ENCODE measurements around the gene JRKL. TPM values are rescaled to one million over a fixed set of nuclear protein-coding genes. Genes with fewer than 3 reads are reported as not detected.

Gene JRKL
- total RNA-seq, 2 experiments from 2014 or later = 12.9 to 15.7 TPM

DNA sequence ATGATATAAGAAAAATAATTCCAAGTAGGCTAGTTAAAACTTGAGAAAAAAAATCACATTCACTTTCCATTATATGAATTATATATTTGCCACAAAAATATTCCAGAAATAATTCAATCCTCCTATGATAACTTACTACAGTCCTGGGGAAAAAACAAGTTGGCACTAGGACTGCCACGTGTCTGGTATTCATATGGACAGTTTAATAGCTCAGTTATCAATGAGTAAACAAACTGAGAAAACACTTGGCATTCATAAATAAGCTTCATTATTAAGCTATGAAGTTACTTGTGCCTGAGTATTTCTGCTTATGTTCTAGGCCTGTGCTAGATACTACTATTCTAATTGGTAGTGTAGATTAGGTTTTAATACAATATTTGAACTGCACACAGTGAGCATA is 24.3 kb upstream of the JRKL start:
- ATAC-seq (no peak), DNase-seq (no peak)
- intact Hi-C loops (cut with DNase I, micrococcal nuclease) = no loop called here
- Mint-ChIP-seq H3K36me3 (ENCODE audit: low read depth) (peaks cover 27% of the 10 kb centered on the region), H3K27ac (no peak overlapping the region), H3K4me3 (no peak overlapping the region), H3K27me3 (no peaks in the 10 kb centered on the region), H3K4me1 (no peaks in the 10 kb centered on the region), H3K9me3 (ENCODE audit: low read depth) (no peaks in the 10 kb centered on the region)
- ChIA-PET POLR2A (no interaction called here), CTCF (interaction anchor here (0.9 to 1.5 kb wide), 2 partner anchors 23 to 530 kb away, joined by 3 to 4 read pairs; partner anchors contain the start of gene MAML2)

DNA sequence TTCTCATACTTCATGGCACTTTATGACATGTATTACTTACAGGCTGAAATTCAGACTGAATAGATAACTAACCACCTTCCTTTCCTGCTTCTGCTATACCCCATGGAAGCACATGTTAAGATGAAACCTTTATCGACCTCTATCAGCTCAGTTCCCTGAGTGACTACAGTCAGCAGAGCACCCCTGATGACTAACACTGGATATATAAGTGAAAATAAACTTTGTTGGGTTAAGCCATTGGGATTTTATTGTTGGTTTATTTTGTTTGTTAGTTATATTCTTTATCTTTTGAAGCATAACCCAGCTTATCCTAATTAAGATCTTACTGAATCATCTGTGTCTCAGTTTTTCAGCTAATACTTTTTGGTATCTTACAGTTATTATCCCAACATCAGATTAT is 23.8 kb upstream of the JRKL start:
- Mint-ChIP-seq H3K4me1 (no peaks in the 10 kb centered on the region), H3K36me3 (ENCODE audit: low read depth) (peaks cover 27% of the 10 kb centered on the region), H3K4me3 (no peak overlapping the region), H3K9me3 (ENCODE audit: low read depth) (no peaks in the 10 kb centered on the region), H3K27ac (no peak overlapping the region), H3K27me3 (no peaks in the 10 kb centered on the region)
- ATAC-seq (no peak), DNase-seq (no peak)
- intact Hi-C loops (cut with DNase I, micrococcal nuclease) = no loop called here
- ChIA-PET POLR2A (no interaction called here), CTCF (interaction anchor here (0.9 to 1.5 kb wide), 2 partner anchors 23 to 530 kb away, joined by 3 to 4 read pairs; partner anchors contain the start of gene MAML2)

DNA sequence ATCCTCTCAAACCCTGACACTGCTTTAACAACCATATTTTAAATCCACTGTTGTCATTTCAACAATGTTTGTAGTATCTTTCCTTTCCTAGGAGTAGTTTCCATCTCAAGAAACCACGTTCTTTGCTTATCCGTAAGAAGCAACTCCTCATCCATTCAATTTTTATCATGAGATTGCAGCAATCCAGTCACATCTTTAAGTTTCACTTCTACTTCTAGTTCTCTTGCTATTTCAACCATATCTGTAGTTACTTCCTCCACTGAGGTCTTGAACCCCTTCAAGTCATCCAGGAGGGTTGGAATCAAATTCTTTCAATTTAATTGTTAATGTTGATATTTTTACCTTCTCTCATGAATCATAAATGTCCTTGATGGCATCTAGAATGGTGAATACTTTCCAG is 22.5 kb upstream of the JRKL start:
- POLR2A ChIA-PET = no interaction called here
- intact Hi-C loops (cut with DNase I, micrococcal nuclease) = no loop called here
- no peaks in the 10 kb centered on the region for H3K27me3 Mint-ChIP-seq
- CTCF ChIA-PET = interaction anchor here (0.6 kb wide), 1 partner anchor 8 kb away, joined by 3 read pairs; no protein-coding TSS in a partner anchor
- H3K36me3 Mint-ChIP-seq (ENCODE audit: low read depth) = peaks cover 28% of the 10 kb centered on the region
- H3K4me1 Mint-ChIP-seq = no peaks in the 10 kb centered on the region
- no peak overlapping the region for H3K27ac Mint-ChIP-seq
- no peaks in the 10 kb centered on the region for H3K9me3 Mint-ChIP-seq (ENCODE audit: low read depth)
- ATAC-seq (no peak), DNase-seq (no peak)
- no peak overlapping the region for H3K4me3 Mint-ChIP-seq

DNA sequence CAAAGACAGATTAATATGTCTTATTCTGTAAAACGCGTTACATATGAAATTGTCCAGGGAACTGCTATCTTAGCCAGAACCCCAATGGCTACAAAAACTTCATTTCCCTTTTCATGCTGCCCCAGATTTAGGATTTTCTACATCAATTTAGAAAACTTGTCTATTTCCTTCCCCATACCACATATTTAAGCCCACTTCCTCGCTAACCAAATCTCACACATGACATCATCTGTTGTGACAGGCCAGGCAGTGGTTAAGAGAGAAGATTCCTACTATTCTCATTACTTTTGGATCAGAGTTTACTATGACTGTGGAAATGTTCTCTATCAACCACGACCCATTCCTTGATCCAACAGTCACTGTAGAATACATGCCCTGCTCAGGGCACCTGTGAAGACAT is 16.0 kb upstream of the JRKL start:
- Mint-ChIP-seq H3K27me3 (no peaks in the 10 kb centered on the region), H3K4me1 (no peaks in the 10 kb centered on the region), H3K9me3 (ENCODE audit: low read depth) (no peaks in the 10 kb centered on the region), H3K36me3 (ENCODE audit: low read depth) (peaks cover 21% of the 10 kb centered on the region), H3K4me3 (no peak overlapping the region), H3K27ac (no peak overlapping the region)
- intact Hi-C loops (cut with DNase I, micrococcal nuclease) = no loop called here
- ChIA-PET CTCF (no interaction called here), POLR2A (no interaction called here)
- no peak for DNase-seq
- no peak for ATAC-seq

DNA sequence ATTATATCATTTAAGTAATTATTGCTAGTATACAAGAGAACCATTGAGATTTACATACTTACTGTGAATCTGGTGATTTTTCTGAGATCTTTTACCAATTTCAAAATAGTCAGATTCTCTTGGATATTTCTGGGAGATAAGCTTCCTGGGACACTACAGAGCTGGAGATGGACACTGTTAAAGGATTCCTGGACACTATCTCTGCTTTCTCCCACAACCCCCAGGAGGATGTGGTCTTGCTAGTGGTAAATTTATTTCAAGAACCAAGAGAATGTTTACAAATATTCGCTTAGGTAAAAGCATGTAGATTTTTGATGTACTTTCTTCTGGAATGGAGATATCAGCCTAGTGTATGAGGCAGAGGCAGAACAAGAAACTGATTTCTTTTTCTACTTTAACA is 13.0 kb upstream of the JRKL start:
- DNase-seq (no peak), ATAC-seq (no peak)
- Mint-ChIP-seq H3K36me3 (ENCODE audit: low read depth) (peaks cover 22% of the 10 kb centered on the region), H3K9me3 (ENCODE audit: low read depth) (no peaks in the 10 kb centered on the region), H3K4me1 (no peaks in the 10 kb centered on the region), H3K4me3 (no peak overlapping the region), H3K27me3 (no peaks in the 10 kb centered on the region), H3K27ac (no peak overlapping the region)
- CTCF ChIA-PET = no interaction called here
- intact Hi-C loops (cut with DNase I, micrococcal nuclease) = no loop called here
- POLR2A ChIA-PET = no interaction called here

DNA sequence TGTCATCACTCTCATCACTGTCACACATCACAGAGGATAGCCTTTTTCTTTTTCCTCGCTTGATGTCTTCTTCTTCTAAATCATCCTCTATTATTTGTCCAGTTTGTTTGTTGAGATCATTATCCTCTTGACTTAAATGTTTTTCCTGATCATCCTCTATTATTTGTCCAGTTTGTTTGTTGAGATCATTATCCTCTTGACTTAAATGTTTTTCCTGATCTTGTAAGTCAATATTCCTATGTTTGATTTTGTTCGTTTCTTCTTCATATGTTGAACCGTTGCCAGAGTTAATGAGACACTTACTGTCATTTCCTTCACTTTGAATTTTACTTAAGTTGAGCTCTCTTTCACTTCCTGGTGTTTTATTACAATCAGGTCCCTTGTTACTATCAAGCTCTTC is 5.7 kb upstream of the JRKL start:
- ChIA-PET CTCF (interaction anchor here (1.3 to 1.4 kb wide), 4 partner anchors 8 to 549 kb away, joined by 3 to 7 read pairs (median 4); partner anchors contain the start of gene MAML2), POLR2A (no interaction called here)
- H3K9me3 Mint-ChIP-seq (ENCODE audit: low read depth) = no peaks in the 10 kb centered on the region
- no peak for DNase-seq
- H3K4me3 Mint-ChIP-seq = peak overlapping the region; percentile 23
- peak overlapping the region; percentile 80 for H3K27ac Mint-ChIP-seq
- intact Hi-C loops (cut with DNase I, micrococcal nuclease) = no loop called here
- ATAC-seq = no peak
- H3K4me1 Mint-ChIP-seq = peaks cover 43% of the 10 kb centered on the region
- H3K36me3 Mint-ChIP-seq (ENCODE audit: low read depth) = peaks cover 33% of the 10 kb centered on the region
- no peaks in the 10 kb centered on the region for H3K27me3 Mint-ChIP-seq

DNA sequence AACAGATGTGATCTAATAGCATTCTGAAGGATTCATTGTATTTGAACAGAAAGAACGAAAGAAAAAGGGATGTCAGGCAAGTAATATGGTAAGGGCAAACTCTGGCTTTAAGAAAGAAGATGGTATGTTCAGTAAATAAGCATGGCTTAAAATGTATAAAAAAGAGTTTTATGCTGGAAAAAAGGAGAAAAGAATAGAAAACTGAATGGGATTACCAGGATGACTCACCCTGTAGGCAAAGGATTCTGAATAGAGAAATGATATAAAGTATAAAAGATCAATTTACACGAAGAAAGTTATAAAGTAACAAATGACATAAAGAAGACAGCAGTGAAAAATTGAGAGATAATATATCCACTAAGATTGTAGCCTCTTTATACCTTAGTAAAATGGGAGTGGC is 4.6 kb upstream of the JRKL start:
- intact Hi-C loops (cut with DNase I, micrococcal nuclease) = loop anchor here in 1 of 2 experiments (5.0 kb wide), 1 partner anchor 1318 kb away; the partner anchor contains the start of gene SRSF8
- CTCF ChIA-PET = interaction anchor here (0.7 to 1.5 kb wide), 3 partner anchors 9 to 129 kb away, joined by 3 to 7 read pairs (median 4); no protein-coding TSS in a partner anchor
- Mint-ChIP-seq H3K4me3 (no peak overlapping the region), H3K27me3 (no peaks in the 10 kb centered on the region), H3K4me1 (peaks cover 44% of the 10 kb centered on the region), H3K9me3 (ENCODE audit: low read depth) (no peaks in the 10 kb centered on the region), H3K27ac (no peak overlapping the region), H3K36me3 (ENCODE audit: low read depth) (peaks cover 27% of the 10 kb centered on the region)
- ATAC-seq (no peak), DNase-seq (no peak)
- POLR2A ChIA-PET = no interaction called here

DNA sequence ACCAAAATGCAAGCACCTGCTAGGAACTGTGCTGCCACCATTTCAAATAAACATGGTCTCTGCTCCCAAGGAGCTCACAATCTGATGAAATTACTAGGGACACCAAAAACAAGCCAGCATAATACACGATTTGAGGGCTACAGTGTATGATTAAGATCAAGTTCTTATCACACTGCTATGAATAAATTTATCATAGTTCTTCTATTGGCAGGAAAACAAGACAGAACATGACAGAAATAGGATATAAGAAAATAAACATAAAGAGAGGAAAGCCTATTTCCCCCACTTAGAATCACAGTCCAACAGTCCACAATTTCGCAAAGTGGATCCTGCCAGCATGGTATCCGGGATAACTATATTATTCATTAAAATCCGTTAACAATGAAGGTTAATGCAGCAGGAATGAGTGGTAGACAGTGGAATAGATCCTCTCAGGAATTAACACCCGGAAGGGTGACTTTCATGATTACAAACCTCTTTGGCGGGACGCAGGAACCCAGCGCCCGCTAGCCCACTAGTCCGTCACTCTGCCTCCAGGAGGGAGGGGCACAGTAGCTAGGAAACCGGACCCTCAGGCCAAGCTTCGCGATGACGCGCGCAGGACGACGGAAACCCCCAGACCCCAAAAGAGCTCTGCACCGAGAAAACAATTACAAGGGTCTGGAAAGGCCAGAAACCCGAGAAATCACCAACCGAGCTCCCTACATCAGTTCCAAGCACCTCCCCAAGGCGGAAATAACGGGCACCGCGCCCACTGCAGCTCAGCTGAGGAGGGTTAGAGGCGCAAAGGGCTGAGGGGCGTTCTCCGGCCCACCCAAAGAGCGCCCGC is 708 bp upstream of the JRKL start:
- ChIA-PET POLR2A (interaction anchor here (1.0 to 2.3 kb wide), 4 partner anchors 46 to 599 kb away, joined by 3 to 19 read pairs (median 11); partner anchors contain the start of genes CEP57, FAM76B and MAML2), CTCF (interaction anchor here (0.6 to 2.7 kb wide), 13 partner anchors 9 to 600 kb away, joined by 3 to 20 read pairs (median 3); partner anchors contain the start of genes FAM76B and MAML2)
- intact Hi-C loops (cut with DNase I, micrococcal nuclease) = loop anchor here (1.0 to 5.0 kb wide), 5 partner anchors 46 to 1322 kb away; partner anchors contain the start of genes FAM76B (in 1 of the 2), MAML2 (in 1 of the 2), SESN3 (in 1 of the 2) and SRSF8 (in 1 of the 2)
- Mint-ChIP-seq H3K9me3 (ENCODE audit: low read depth) (peaks cover 4% of the 10 kb centered on the region), H3K27ac (peak overlapping the region; percentile 82), H3K4me3 (peak overlapping the region; percentile 90), H3K36me3 (ENCODE audit: low read depth) (peaks cover 31% of the 10 kb centered on the region), H3K4me1 (peaks cover 66% of the 10 kb centered on the region), H3K27me3 (no peaks in the 10 kb centered on the region)
- ATAC-seq = peak; percentile 45
- no peak for DNase-seq

DNA sequence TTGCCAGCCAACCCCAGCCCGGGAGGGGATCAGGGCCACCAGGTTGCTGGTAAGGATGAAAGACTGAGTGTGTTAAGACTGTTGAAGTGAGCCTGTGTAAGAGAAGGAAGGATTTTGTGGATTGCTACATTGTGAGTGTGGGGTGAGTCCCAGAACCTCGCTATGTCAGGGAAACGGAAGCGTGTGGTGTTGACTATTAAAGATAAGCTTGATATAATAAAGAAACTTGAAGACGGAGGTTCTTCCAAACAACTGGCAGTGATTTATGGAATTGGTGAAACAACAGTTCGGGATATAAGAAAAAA is 627 bp downstream of the JRKL start:
- H3K27ac Mint-ChIP-seq = peak overlapping the region; percentile 82
- ATAC-seq = no peak
- peaks cover 4% of the 10 kb centered on the region for H3K9me3 Mint-ChIP-seq (ENCODE audit: low read depth)
- no peaks in the 10 kb centered on the region for H3K27me3 Mint-ChIP-seq
- H3K36me3 Mint-ChIP-seq (ENCODE audit: low read depth) = peaks cover 26% of the 10 kb centered on the region
- CTCF ChIA-PET = interaction anchor here (0.6 to 1.5 kb wide), 2 partner anchors 334 to 379 kb away, joined by 3 to 5 read pairs; no protein-coding TSS in a partner anchor
- peaks cover 61% of the 10 kb centered on the region for H3K4me1 Mint-ChIP-seq
- H3K4me3 Mint-ChIP-seq = peak overlapping the region; percentile 90
- POLR2A ChIA-PET = interaction anchor here (1.2 to 2.3 kb wide), 3 partner anchors 48 to 601 kb away, joined by 3 to 19 read pairs (median 19); partner anchors contain the start of genes CEP57, FAM76B and MAML2
- intact Hi-C loops (cut with DNase I, micrococcal nuclease) = loop anchor here (1.0 to 5.0 kb wide), 11 partner anchors 47 to 1848 kb away; partner anchors contain the start of genes CEP57 (in 1 of the 2), CWC15 (in 1 of the 2), FUT4 (in 1 of the 2) and KDM4D (in 1 of the 2)
- no peak for DNase-seq

DNA sequence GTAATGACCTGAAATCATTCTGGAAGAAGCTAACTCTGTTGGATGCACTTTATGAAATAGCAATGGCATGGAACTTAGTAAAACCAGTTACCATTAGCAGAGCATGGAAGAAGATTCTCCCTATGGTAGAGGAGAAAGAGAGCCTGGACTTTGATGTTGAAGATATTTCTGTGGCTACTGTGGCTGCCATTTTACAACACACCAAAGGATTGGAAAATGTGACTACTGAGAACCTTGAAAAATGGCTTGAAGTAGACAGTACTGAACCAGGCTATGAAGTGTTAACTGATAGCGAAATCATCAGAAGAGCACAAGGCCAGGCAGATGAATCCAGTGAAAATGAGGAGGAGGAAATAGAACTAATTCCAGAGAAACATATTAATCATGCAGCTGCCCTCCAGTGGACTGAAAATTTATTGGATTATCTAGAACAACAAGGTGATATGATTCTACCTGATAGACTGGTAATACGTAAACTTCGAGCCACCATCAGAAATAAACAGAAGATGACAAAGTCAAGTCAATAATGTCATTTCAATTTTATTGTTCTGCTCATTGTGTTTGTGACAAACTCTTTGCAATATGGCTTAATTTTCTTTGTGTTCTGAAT is 2.0 kb downstream of the JRKL start:
- peak overlapping the region; percentile 45 for H3K27ac Mint-ChIP-seq
- DNase-seq (no peak), ATAC-seq (no peak)
- peaks cover 56% of the 10 kb centered on the region for H3K4me1 Mint-ChIP-seq
- peaks cover 20% of the 10 kb centered on the region for H3K36me3 Mint-ChIP-seq (ENCODE audit: low read depth)
- peak overlapping the region; percentile 90 for H3K4me3 Mint-ChIP-seq
- POLR2A ChIA-PET = no interaction called here
- peaks cover 4% of the 10 kb centered on the region for H3K9me3 Mint-ChIP-seq (ENCODE audit: low read depth)
- intact Hi-C loops (cut with DNase I, micrococcal nuclease) = loop anchor here (2.0 to 5.0 kb wide), 8 partner anchors 135 to 1850 kb away; partner anchors contain the start of genes FUT4 (in 1 of the 2) and MTMR2 (in 1 of the 2)
- no peaks in the 10 kb centered on the region for H3K27me3 Mint-ChIP-seq
- CTCF ChIA-PET = interaction anchor here (1.4 kb wide), 1 partner anchor 556 kb away, joined by 5 read pairs; no protein-coding TSS in a partner anchor

DNA sequence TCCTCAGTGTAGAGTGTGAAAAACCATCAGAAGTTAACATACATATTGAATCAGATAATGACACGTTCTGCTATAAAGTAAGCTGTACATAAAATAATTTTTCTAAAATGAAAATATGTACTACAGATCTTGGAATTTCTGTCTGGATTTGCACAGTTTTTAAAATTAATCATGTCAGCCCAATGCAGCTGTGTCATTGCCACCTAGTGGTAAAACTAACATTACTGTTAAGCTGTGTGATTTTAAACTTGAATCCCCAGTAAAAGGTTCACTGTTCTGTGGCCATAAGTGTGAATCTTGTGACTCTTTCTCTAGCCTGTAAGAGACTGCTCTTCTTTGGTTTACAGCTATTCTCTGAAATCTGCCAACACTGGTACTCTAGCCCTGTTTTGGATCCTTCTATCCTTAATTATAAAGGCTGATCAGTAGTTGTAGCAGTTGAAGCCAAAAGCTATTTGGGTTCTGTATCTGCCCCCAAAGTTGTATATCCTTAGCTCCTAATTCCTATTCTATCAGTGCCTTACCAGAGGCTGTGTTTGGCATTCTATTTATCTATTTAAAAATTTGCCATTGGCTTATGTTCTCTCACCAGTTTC is 4.0 kb downstream of the JRKL start:
- POLR2A ChIA-PET = no interaction called here
- H3K36me3 Mint-ChIP-seq (ENCODE audit: low read depth) = peaks cover 19% of the 10 kb centered on the region
- no peak overlapping the region for H3K4me3 Mint-ChIP-seq
- DNase-seq (no peak), ATAC-seq (no peak)
- no peaks in the 10 kb centered on the region for H3K27me3 Mint-ChIP-seq
- H3K4me1 Mint-ChIP-seq = peaks cover 42% of the 10 kb centered on the region
- H3K27ac Mint-ChIP-seq = no peak overlapping the region
- intact Hi-C loops (cut with DNase I, micrococcal nuclease) = loop anchor here (1.0 to 5.0 kb wide), 7 partner anchors 137 to 1852 kb away; partner anchors contain the start of genes FUT4 (in 1 of the 2) and MTMR2 (in 1 of the 2)
- CTCF ChIA-PET = interaction anchor here (0.6 to 2.7 kb wide), 51 partner anchors 9 to 604 kb away, joined by 3 to 32 read pairs (median 4); partner anchors contain the start of genes CEP57, FAM76B and MAML2
- peaks cover 4% of the 10 kb centered on the region for H3K9me3 Mint-ChIP-seq (ENCODE audit: low read depth)

Data from activated CD4-positive, alpha-beta T cell treated with anti-CD3 and anti-CD28 coated beads for 36 hours (primary cell).